Measurements from ENCODE around the gene ATP5PO.

The ATP5PO gene

DNA sequence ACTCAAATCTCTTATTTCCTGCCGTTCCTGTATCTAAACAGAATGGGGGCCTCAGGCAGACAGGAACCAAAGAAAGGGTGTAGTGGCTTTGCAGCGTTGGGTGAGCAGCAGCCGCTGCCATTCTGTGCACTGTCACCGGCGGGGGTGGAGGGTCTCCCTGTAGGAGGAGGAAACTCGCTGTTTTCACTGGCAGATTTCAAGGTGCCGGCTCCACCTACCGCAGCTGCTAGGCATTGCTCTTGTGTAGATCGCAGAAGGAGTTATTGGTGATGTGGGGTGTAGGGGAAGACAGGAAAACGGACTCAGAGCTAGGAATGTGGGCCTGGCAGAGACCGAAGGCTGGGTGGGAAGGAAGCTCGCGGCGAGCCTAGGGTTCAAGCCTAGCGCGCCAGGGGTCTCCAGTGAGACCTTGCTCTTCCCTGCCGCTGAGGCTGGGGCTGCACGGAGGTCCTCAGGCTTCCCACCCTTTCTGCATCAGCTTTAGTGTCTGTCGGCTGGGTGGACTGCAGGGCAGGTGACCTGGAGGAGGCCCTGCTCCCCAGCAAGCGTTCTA, 20.8 kb downstream of the ATP5PO start:
- TF ChIP-seq CTCF (IDR thresholded peaks at IDR 0.05; ENCODE audit: low read depth, low read length, missing control alignments) = peak; percentile 55
- no peak overlapping the region for H3K4me3 ChIP-seq (ENCODE audit: low read depth, low read length)
- DNase-seq (ENCODE audit: low read depth) = no peak

- no peak for DNase-seq (ENCODE audit: low read depth)
- no peak for TF ChIP-seq CTCF (IDR thresholded peaks at IDR 0.05; ENCODE audit: low read depth, low read length, missing control alignments)
- H3K4me3 ChIP-seq (ENCODE audit: low read depth, low read length) = no peak overlapping the region
Observed at GRCh38 chr21:33893917-33894316, 21.7 kb downstream of the ATP5PO start.

DNA sequence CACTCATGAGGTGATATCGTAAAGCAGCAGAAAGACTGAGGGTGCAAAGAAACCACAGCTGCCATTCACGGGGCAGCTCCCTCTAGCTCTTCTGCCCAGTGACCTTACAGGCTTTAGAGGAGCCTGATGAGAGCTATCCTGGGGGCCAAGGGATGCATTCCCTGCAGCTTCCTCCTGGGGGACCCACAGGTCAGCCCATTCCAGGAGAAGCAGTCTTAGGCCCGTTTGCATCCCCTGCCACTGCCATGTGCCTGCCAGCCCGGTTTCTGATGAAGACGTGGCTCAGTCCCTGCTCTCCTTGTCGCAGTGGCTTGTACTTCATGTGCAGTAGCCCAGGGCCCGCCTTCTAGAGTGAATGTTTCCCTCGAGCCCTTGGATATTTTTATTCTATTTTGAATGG, 22.8 kb downstream of the ATP5PO start:
- no peak for DNase-seq (ENCODE audit: low read depth)
- H3K4me3 ChIP-seq (ENCODE audit: low read depth, low read length) = no peak overlapping the region
- peak; percentile 27 for TF ChIP-seq CTCF (IDR thresholded peaks at IDR 0.05; ENCODE audit: low read depth, low read length, missing control alignments)

DNA sequence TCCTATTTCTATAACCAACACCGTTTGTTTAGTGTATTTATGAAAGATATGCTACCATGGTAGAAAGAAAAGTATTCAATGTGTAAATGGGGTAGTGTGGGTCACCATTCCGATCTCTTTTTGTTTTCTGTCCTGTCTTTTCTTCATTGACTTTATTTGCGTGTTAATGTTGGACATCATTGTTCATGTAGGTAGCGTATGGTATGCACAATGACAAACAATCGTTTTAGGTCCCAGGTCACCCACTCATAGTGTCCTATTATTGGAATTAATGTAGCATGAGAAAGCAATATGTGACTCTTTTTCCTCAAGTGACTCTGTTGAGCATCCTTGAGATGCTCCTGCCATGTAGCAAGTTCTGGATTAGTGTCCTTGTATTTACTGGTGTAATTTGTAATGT, 25.4 kb downstream of the ATP5PO start:
- no peak overlapping the region for H3K4me3 ChIP-seq (ENCODE audit: low read depth, low read length)
- no peak for TF ChIP-seq CTCF (IDR thresholded peaks at IDR 0.05; ENCODE audit: low read depth, low read length, missing control alignments)
- DNase-seq (ENCODE audit: low read depth) = no peak

DNA sequence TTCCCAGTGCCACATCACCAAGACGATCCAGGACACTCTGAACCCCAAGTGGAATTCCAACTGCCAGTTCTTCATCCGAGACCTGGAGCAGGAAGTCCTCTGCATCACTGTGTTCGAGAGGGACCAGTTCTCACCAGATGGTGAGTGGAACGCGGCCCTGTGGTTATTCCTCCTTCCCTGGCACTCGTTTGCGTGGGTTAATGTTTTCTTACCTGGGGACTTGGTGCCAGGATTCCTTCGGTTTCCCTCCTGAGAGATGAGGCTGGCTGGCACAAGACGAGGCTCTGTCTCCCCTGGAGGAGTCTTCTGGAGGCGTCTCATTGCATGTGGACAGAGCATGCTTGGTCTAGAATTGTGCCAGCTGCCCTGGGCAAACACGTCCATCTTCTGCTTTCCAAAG, 29.3 kb downstream of the ATP5PO start:
- no peak overlapping the region for H3K4me3 ChIP-seq (ENCODE audit: low read depth, low read length)
- no peak for TF ChIP-seq CTCF (IDR thresholded peaks at IDR 0.05; ENCODE audit: low read depth, low read length, missing control alignments)
- no peak for DNase-seq (ENCODE audit: low read depth)

GRCh38 chr21:33885172-33885514, 30.5 kb downstream of the ATP5PO start:
- DNase-seq (ENCODE audit: low read depth) = no peak
- H3K4me3 ChIP-seq (ENCODE audit: low read depth, low read length) = no peak overlapping the region
- no peak for TF ChIP-seq CTCF (IDR thresholded peaks at IDR 0.05; ENCODE audit: low read depth, low read length, missing control alignments)

- no peak for DNase-seq (ENCODE audit: low read depth)
- H3K4me3 ChIP-seq (ENCODE audit: low read depth, low read length) = no peak overlapping the region
- TF ChIP-seq CTCF (IDR thresholded peaks at IDR 0.05; ENCODE audit: low read depth, low read length, missing control alignments) = no peak
Observed at GRCh38 chr21:33884376-33885171, 31.0 kb downstream of the ATP5PO start.
